PC-3 (cell line): ENCODE data around the gene PTCH1. TPM values are rescaled to one million over a fixed set of nuclear protein-coding genes. Genes with fewer than 3 reads are reported as not detected.

Source experiments
- ATAC-seq: fragments of 200-7000 bp; cut with Tn5 transposase; 2 replicates; pipeline ENCODE4 v1.9.1; 2020; ENCODE audit warnings: mild to moderate bottlenecking, moderate library complexity
- BruUV-seq: library from RNA; stranded (reverse); fragments of 400-500 nt; replicated peaks from 2 replicates; lab custom pipeline; 2021; lab: Mats Ljungman, UMichigan
- CTCF ChIA-PET: fragments of 300-600 bp; sonication (Branson Sonifier 250); formaldehyde crosslinking; loops from one replicate; lab custom pipeline; 2022; ENCODE audit warnings: antibody characterized with exemption; lab: Charles Lee
- POLR2A ChIA-PET: fragments of 300-600 bp; sonication (Branson Sonifier 250); formaldehyde crosslinking; loops from one replicate; lab custom pipeline; 2022; ENCODE audit warnings: antibody characterized with exemption; ENCODE audit not compliant: unreplicated experiment; lab: Charles Lee
- DNase-seq: peaks from one replicate; pipeline ENCODE4 v3.0.0-alpha.2; 2015
- H2AFZ ChIP-seq: fragments of 300-600 bp; sonication (generic); 2 replicates; pipeline ENCODE4 v1.6.0; 2016; ENCODE audit warnings: antibody characterized with exemption, low read length
- H3F3A ChIP-seq: fragments of 300-600 bp; sonication (generic); one replicate; pipeline ENCODE4 v1.6.0; 2017; ENCODE audit warnings: antibody characterized with exemption, low read length, control low read depth, mild to moderate bottlenecking; ENCODE audit not compliant: unreplicated experiment
- H3K27ac ChIP-seq: fragments of 300-600 bp; sonication (generic); 2 replicates; pipeline ENCODE4 v1.5.1; 2016; ENCODE audit warnings: mild to moderate bottlenecking, low read length
- H3K27me3 ChIP-seq: fragments of 300-600 bp; sonication (generic); 2 replicates; pipeline ENCODE4 v1.6.1; 2016; ENCODE audit warnings: low read length, mixed read lengths
- H3K36me3 ChIP-seq: fragments of 300-600 bp; sonication (generic); 2 replicates; pipeline ENCODE4 v1.6.1; 2016; ENCODE audit warnings: low read depth, mixed run types, low read length, mixed read lengths
- H3K4me1 ChIP-seq: fragments of 300-600 bp; sonication (generic); 2 replicates; pipeline ENCODE4 v1.5.1; 2016; ENCODE audit warnings: low read length; ENCODE audit not compliant: insufficient read depth
- H3K4me2 ChIP-seq: fragments of 300-600 bp; sonication (generic); 2 replicates; pipeline ENCODE4 v1.6.0; 2016; ENCODE audit warnings: low read length
- H3K4me3 ChIP-seq: fragments of 300-600 bp; sonication (generic); 2 replicates; pipeline ENCODE4 v1.5.1; 2016; ENCODE audit warnings: mild to moderate bottlenecking, low read length, mixed read lengths
- H3K79me2 ChIP-seq: fragments of 300-600 bp; sonication (generic); 2 replicates; pipeline ENCODE4 v1.6.1; 2017; ENCODE audit warnings: low read length, mixed read lengths
- H3K9ac ChIP-seq: fragments of 300-600 bp; sonication (generic); 2 replicates; pipeline ENCODE4 v1.6.0; 2016; ENCODE audit warnings: mild to moderate bottlenecking, low read length
- H3K9me2 ChIP-seq: fragments of 300-600 bp; sonication (generic); replicated peaks from 2 replicates; pipeline ENCODE4 v1.6.1; 2016; ENCODE audit warnings: mixed run types, low read length, mixed read lengths
- H3K9me3 ChIP-seq: fragments of 300-600 bp; sonication (generic); 2 replicates; pipeline ENCODE4 v1.6.1; 2016; ENCODE audit warnings: low read length, mixed read lengths
- H4K20me1 ChIP-seq: fragments of 300-600 bp; sonication (generic); 2 replicates; pipeline ENCODE4 v1.6.1; 2016; ENCODE audit warnings: low read length, mixed read lengths
- CTCF ChIP-seq: fragments of 300-600 bp; sonication (generic); conservative IDR thresholded peaks from 2 replicates; pipeline ENCODE4 v1.5.1; 2017; ENCODE audit warnings: antibody characterized with exemption, low read depth, mild to moderate bottlenecking, low read length
- EZH2 ChIP-seq: fragments of 300-600 bp; sonication (generic); IDR thresholded peaks from one replicate; pipeline ENCODE4 v1.6.1; 2017; ENCODE audit warnings: antibody characterized with exemption, mild to moderate bottlenecking, low read length; ENCODE audit not compliant: unreplicated experiment
- EZH2phosphoT487 ChIP-seq: fragments of 300-600 bp; sonication (generic); IDR thresholded peaks from 2 replicates; pipeline ENCODE4 v1.6.1; 2018; ENCODE audit warnings: mild to moderate bottlenecking, antibody characterized with exemption, low read length, borderline replicate concordance
- intact Hi-C: fragments of 100-400 bp; cut with micrococcal nuclease; formaldehyde crosslinking; loops from 2 replicates; pipeline ENCODE4 v1.9.0; 2023
- total RNA-seq: library from RNA; depleted of rRNA; stranded (reverse); fragments of >200 nt; gene quantifications from 2 replicates; pipeline ENCODE4 v1.2.3, GENCODE V29; 2014

Gene PTCH1
- total RNA-seq, 1 experiment from 2014 or later: 0.77 TPM

- Histone ChIP-seq H3K9me2 (no peaks in the 10 kb centered on the region), H3K27ac (no peak overlapping the region), H3K4me2 (peak overlapping the region; percentile 86), H3K79me2 (no peaks in the 10 kb centered on the region), H3K4me1 (peaks cover 17% of the 10 kb centered on the region), H3K9me3 (no peaks in the 10 kb centered on the region), H3K27me3 (no peaks in the 10 kb centered on the region), H2AFZ (peak overlapping the region; percentile 89; the same call in 1 of the 2 replicates), H4K20me1 (no peaks in the 10 kb centered on the region), H3K4me3 (peak overlapping the region; percentile 59; the same call in 1 of the 2 replicates), H3F3A (no peaks in the 10 kb centered on the region), H3K36me3 (no peaks in the 10 kb centered on the region), H3K9ac (peak overlapping the region; percentile 49)
- DNase-seq (no peak), ATAC-seq (no peak)
- ChIA-PET CTCF (no interaction called here), POLR2A (no interaction called here)
- TSS peak; percentile 71 for BruUV-seq
- TF ChIP-seq CTCF (no peak), EZH2 (no peak), EZH2phosphoT487 (no peak)
- intact Hi-C loops: no loop called here
Measured at GRCh38 chr9:95493402-95493801, 23.4 kb downstream of the PTCH1 start.

- H3K36me3 ChIP-seq: no peaks in the 10 kb centered on the region
- peaks cover 17% of the 10 kb centered on the region for H3K4me1 ChIP-seq
- H3F3A ChIP-seq: no peaks in the 10 kb centered on the region
- intact Hi-C loops: no loop called here
- ChIA-PET POLR2A (no interaction called here), CTCF (no interaction called here)
- H3K9me3 ChIP-seq: no peaks in the 10 kb centered on the region
- no peaks in the 10 kb centered on the region for H3K9me2 ChIP-seq
- no peak overlapping the region for H2AFZ ChIP-seq
- H3K4me2 ChIP-seq: no peak overlapping the region
- BruUV-seq: no TSS peak
- TF ChIP-seq CTCF (no peak), EZH2 (no peak), EZH2phosphoT487 (no peak)
- no peak overlapping the region for H3K9ac ChIP-seq
- H4K20me1 ChIP-seq: no peaks in the 10 kb centered on the region
- DNase-seq: no peak
- no peak overlapping the region for H3K4me3 ChIP-seq
- no peaks in the 10 kb centered on the region for H3K27me3 ChIP-seq
- no peaks in the 10 kb centered on the region for H3K79me2 ChIP-seq
- no peak overlapping the region for H3K27ac ChIP-seq
- no peak for ATAC-seq
Measured at GRCh38 chr9:95491543-95492320, 25.0 kb downstream of the PTCH1 start.

- no peak overlapping the region for H2AFZ ChIP-seq
- no peak overlapping the region for H3K9ac ChIP-seq
- no peak overlapping the region for H3K4me2 ChIP-seq
- TF ChIP-seq EZH2 (no peak), EZH2phosphoT487 (no peak), CTCF (no peak)
- H3F3A ChIP-seq: no peaks in the 10 kb centered on the region
- H3K9me2 ChIP-seq: no peaks in the 10 kb centered on the region
- no peaks in the 10 kb centered on the region for H3K79me2 ChIP-seq
- no peaks in the 10 kb centered on the region for H3K36me3 ChIP-seq
- H4K20me1 ChIP-seq: no peaks in the 10 kb centered on the region
- H3K27me3 ChIP-seq: no peaks in the 10 kb centered on the region
- H3K9me3 ChIP-seq: no peaks in the 10 kb centered on the region
- DNase-seq (no peak), ATAC-seq (no peak)
- peaks cover 6% of the 10 kb centered on the region; the same call in 1 of the 2 replicates for H3K4me1 ChIP-seq
- POLR2A ChIA-PET: no interaction called here
- no peak overlapping the region for H3K27ac ChIP-seq
- intact Hi-C loops: no loop called here
- BruUV-seq: no TSS peak
- CTCF ChIA-PET: no interaction called here
- H3K4me3 ChIP-seq: no peak overlapping the region
Measured at GRCh38 chr9:95488954-95489353, 27.8 kb downstream of the PTCH1 start.
